H1 (cell line): ENCODE results near the gene RXFP4. TPM values are rescaled to one million over a fixed set of nuclear protein-coding genes. Genes with fewer than 3 reads are reported as not detected.

Experiments used
- SP2 ChIP-seq: IDR thresholded peaks from 2 replicates; pipeline ENCODE4 v1.6.1; 2012; ENCODE audit warnings: mild to moderate bottlenecking, low read length, inconsistent platforms
- SP4 ChIP-seq: IDR thresholded peaks from 2 replicates; pipeline ENCODE4 v1.6.1; 2012; ENCODE audit warnings: low read length, inconsistent platforms
- polyA plus RNA-seq, 7 experiments: library from polyadenylated mRNA; depleted of rRNA in 3 of 7; stranded (reverse) in 5 of 7; unstranded in 2 of 7; fragments of >200 nt in 5 of 7; fragments of 200-250 nt in 2 of 7; gene quantifications; 1 replicate in 5 of 7; 2 replicates in 1 of 7; 4 replicates in 1 of 7; pipeline versions ENCODE4 v1.2.1 to v1.2.3, GENCODE V29; 2011 to 2013; ENCODE audit warnings: missing spikeins in 2 of 7, mixed read lengths in 2 of 7
- total RNA-seq: library from RNA; stranded (reverse); fragmentation: NEBNext Ultra II Directional; extraction: Animal tissue kit (Norgen Biotek cat#: 25700); gene quantifications from 2 replicates; pipeline ENCODE4 v1.2.1, GENCODE V29; 2021
- TF ChIP-seq, protein P1 (sequence below): IDR thresholded peaks from 2 replicates; pipeline ENCODE4 v1.6.1; 2012; ENCODE audit warnings: low read length, inconsistent platforms

RXFP4 gene
- total and polyA plus RNA-seq, 2 of the 8 experiments (the other 6 are each of a cell fraction or from before 2014, with no cell fraction given): not detected

DNA sequence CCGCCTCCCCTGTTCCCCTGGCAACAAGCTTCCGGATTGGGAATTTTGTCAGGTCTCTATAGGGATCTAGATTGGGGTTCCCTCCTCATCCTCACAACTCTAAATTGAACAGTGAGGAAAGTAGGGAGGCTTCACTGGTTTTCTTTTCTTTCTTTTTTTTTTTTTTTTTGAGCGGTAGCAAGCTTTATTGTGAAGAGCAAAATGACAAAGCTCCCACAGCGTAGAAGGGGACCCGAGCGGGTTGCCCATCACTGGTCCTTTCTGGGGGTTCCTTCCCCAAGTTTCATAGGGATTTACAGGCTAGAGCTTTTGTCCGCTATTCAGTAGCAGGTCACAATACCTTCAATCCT lies 26.6 kb downstream of the RXFP4 start (continued):
- TF ChIP-seq, protein P1, sequence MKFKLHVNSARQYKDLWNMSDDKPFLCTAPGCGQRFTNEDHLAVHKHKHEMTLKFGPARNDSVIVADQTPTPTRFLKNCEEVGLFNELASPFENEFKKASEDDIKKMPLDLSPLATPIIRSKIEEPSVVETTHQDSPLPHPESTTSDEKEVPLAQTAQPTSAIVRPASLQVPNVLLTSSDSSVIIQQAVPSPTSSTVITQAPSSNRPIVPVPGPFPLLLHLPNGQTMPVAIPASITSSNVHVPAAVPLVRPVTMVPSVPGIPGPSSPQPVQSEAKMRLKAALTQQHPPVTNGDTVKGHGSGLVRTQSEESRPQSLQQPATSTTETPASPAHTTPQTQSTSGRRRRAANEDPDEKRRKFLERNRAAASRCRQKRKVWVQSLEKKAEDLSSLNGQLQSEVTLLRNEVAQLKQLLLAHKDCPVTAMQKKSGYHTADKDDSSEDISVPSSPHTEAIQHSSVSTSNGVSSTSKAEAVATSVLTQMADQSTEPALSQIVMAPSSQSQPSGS: no peak
- TF ChIP-seq SP4 (no peak), SP2 (no peak)
